Liver (tissue), 9 donors: ENCODE results near the gene PHETA2. TPM values are rescaled to one million over a fixed set of nuclear protein-coding genes. Genes with fewer than 3 reads are reported as not detected.

ENCODE experiments used
- DNase-seq: peaks from one replicate; pipeline ENCODE4 v3.0.0-alpha.2; 2017; ENCODE audit warnings: low spot score
- H3K27ac ChIP-seq, 2 donors: one replicate each; pipeline ENCODE4 v1.7.0; 2013; ENCODE audit warnings: inconsistent platforms in 2 of 2, low read length in 2 of 2, control low read depth in 1 of 2, low read depth in 1 of 2, mild to moderate bottlenecking in 1 of 2
- H3K27me3 ChIP-seq, 4 donors: one replicate each; pipeline versions ENCODE4 v1.6.1 to v1.7.0; 2013; ENCODE audit warnings: low read length in 3 of 4, inconsistent platforms in 1 of 4, mild to moderate bottlenecking in 1 of 4, moderate library complexity in 1 of 4; ENCODE audit not compliant: control insufficient read depth in 4 of 4, insufficient read depth in 4 of 4
- H3K36me3 ChIP-seq, 4 donors: one replicate each; pipeline versions ENCODE4 v1.6.1 to v1.7.0; 2013; ENCODE audit warnings: low read length in 3 of 4, mild to moderate bottlenecking in 3 of 4, low read depth in 1 of 4, moderate library complexity in 1 of 4; ENCODE audit not compliant: control insufficient read depth in 4 of 4, insufficient read depth in 3 of 4
- H3K4me1 ChIP-seq, 4 donors: one replicate each; pipeline versions ENCODE4 v1.6.1 to v1.7.0; 2013; ENCODE audit warnings: low read length in 3 of 4, mild to moderate bottlenecking in 3 of 4, moderate library complexity in 1 of 4; ENCODE audit not compliant: control insufficient read depth in 4 of 4, insufficient read depth in 4 of 4
- H3K4me3 ChIP-seq, 3 donors: one replicate each; pipeline versions ENCODE4 v1.6.1 to v1.7.0; 2013; ENCODE audit warnings: low read length in 3 of 3, control low read depth in 1 of 3, low read depth in 1 of 3, mild to moderate bottlenecking in 1 of 3
- H3K9ac ChIP-seq, 2 donors: one replicate each; pipeline ENCODE4 v1.7.0; 2013; ENCODE audit warnings: low read length in 2 of 2, mild to moderate bottlenecking in 2 of 2, moderate library complexity in 2 of 2, control low read depth in 1 of 2, low read depth in 1 of 2
- H3K9me3 ChIP-seq, 4 donors: one replicate each; pipeline versions ENCODE4 v1.6.1 to v1.7.0; 2013; ENCODE audit warnings: low read length in 3 of 4; ENCODE audit not compliant: control insufficient read depth in 4 of 4
- ATF3 ChIP-seq: IDR thresholded peaks from 2 replicates; pipeline ENCODE4 v1.6.1; 2016; ENCODE audit warnings: antibody characterized with exemption
- CTCF ChIP-seq: fragments of 150-350 bp; IDR thresholded peaks from 2 replicates; pipeline ENCODE4 v1.5.1; 2017; ENCODE audit warnings: improper control_type of control experiment, low read depth, low read length; ENCODE audit not compliant: missing input control
- EGR1 ChIP-seq, 2 donors: IDR thresholded peaks; 2 replicates each; pipeline ENCODE4 v1.6.1; 2016 to 2018; ENCODE audit warnings: antibody characterized with exemption in 2 of 2, low read depth in 2 of 2
- FOXA2 ChIP-seq: IDR thresholded peaks from 2 replicates; pipeline ENCODE4 v1.6.1; 2016; ENCODE audit warnings: antibody characterized with exemption
- HNF4A ChIP-seq, 2 donors: conservative IDR thresholded peaks; 2 replicates each; pipeline ENCODE4 v1.6.1; 2016; ENCODE audit warnings: antibody characterized with exemption in 2 of 2, mild to moderate bottlenecking in 2 of 2
- JUND ChIP-seq, 2 donors: IDR thresholded peaks; 2 replicates each; pipeline ENCODE4 v1.6.1; 2016; ENCODE audit warnings: antibody characterized with exemption in 2 of 2
- NR2F2 ChIP-seq: IDR thresholded peaks from 2 replicates; pipeline ENCODE4 v1.6.1; 2016; ENCODE audit warnings: antibody characterized with exemption
- RAD21 ChIP-seq, 2 donors: IDR thresholded peaks; 2 replicates each; pipeline ENCODE4 v1.6.1; 2016; ENCODE audit warnings: antibody characterized with exemption in 2 of 2, mild to moderate bottlenecking in 2 of 2
- REST ChIP-seq: IDR thresholded peaks from 2 replicates; pipeline ENCODE4 v1.6.1; 2016; ENCODE audit warnings: antibody characterized with exemption, mild to moderate bottlenecking
- RXRA ChIP-seq, 2 donors: IDR thresholded peaks; 2 replicates each; pipeline ENCODE4 v1.6.1; 2017 to 2018; ENCODE audit warnings: antibody characterized with exemption in 2 of 2, mild to moderate bottlenecking in 1 of 2
- SP1 ChIP-seq: IDR thresholded peaks from 2 replicates; pipeline ENCODE4 v1.6.1; 2018; ENCODE audit warnings: antibody characterized with exemption, mild to moderate bottlenecking
- TAF1 ChIP-seq: conservative IDR thresholded peaks from 2 replicates; pipeline ENCODE4 v1.6.1; 2016; ENCODE audit warnings: antibody characterized with exemption, mild to moderate bottlenecking
- YY1 ChIP-seq: IDR thresholded peaks from 2 replicates; pipeline ENCODE4 v1.6.1; 2016; ENCODE audit warnings: antibody characterized with exemption, mild to moderate bottlenecking
- WGBS: extraction: QIAGEN DNeasy Blood & Tissue Kit; methylation state at CpG from one replicate; pipeline ENCODE4 v1.1.7; 2013; 5-methylcytosine and 5-hydroxymethylcytosine counted together
- polyA plus RNA-seq, 2 donors: library from polyadenylated mRNA; stranded (reverse) in 1 of 2; unstranded in 1 of 2; fragments of 200-250 nt in 1 of 2; fragments of >200 nt in 1 of 2; fragmentation: Nextera tagmentation in 1 of 2; extraction: Ambion mirVana in 1 of 2; gene quantifications; one replicate each; pipeline versions ENCODE4 v1.2.1 to v1.2.3, GENCODE V29; 2013 to 2015
- total RNA-seq, 2 donors: library from RNA; depleted of rRNA; stranded (reverse); fragments of >200 nt; gene quantifications; one replicate each; pipeline ENCODE4 v1.2.3, GENCODE V29; 2014
- TF ChIP-seq, protein P1 (sequence below): IDR thresholded peaks from 2 replicates; pipeline ENCODE4 v1.6.1; 2016; ENCODE audit warnings: antibody characterized with exemption
- donor health status: healthy.
- donor health status: healthy.
- donor health status: healthy.
- donor health status: healthy.
- donor health status: healthy.

The PHETA2 gene
- total and polyA plus RNA-seq, 4 donors, result 0.89 to 5.1 (median 1.5) TPM

DNA sequence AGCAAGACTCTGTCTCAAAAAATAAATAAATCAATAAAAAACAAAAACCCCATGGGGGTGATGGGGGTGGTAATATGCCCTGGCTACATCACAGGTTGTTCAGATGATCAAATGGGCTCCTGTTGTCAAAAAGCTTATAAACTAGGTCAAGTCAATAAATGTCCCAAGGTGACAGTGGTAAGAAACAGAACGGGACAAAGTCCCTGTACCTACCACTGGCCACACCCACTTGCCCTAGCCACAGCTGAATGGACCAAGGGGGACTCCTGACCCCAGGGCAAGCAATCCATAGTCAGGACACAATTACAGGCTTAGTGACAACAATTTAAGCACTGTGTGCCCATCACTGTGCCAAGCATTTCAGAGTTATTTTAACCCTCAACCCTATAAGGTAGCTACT, 9.4 kb upstream of the PHETA2 start (continued):
- TF ChIP-seq YY1 (peak; percentile 58), RAD21 (IDR thresholded peaks at IDR 0.05) (peak in 1 of 2 donors; percentile 24), JUND (IDR thresholded peaks at IDR 0.05) (peak; percentile 69 to 73), ATF3 (no peak), CTCF (no peak)
- TF ChIP-seq, protein P1, sequence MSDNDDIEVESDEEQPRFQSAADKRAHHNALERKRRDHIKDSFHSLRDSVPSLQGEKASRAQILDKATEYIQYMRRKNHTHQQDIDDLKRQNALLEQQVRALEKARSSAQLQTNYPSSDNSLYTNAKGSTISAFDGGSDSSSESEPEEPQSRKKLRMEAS, result no peak

- H3K27ac ChIP-seq, result peak overlapping the region in 1 of 2 donors; percentile 66
- no peak for DNase-seq
- no peak overlapping the region for H3K4me3 ChIP-seq
- H3K36me3 ChIP-seq, result peaks cover 2 to 29% (median 10%) of the 10 kb centered on the region in 4 donors
- no peaks in the 10 kb centered on the region for H3K9me3 ChIP-seq
- WGBS, result 77% methylated on average over 13 of the region's 13 CpGs
- H3K4me1 ChIP-seq, result peaks cover 5 to 41% (median 34%) of the 10 kb centered on the region in 4 donors
- H3K27me3 ChIP-seq, result no peaks in the 10 kb centered on the region
- TF ChIP-seq FOXA2 (no peak), HNF4A (conservative IDR thresholded peaks at IDR 0.05) (peak; percentile 29 to 53), NR2F2 (no peak), SP1 (no peak), REST (no peak)
- no peak overlapping the region for H3K9ac ChIP-seq
These were observed 8.5 kb upstream of the PHETA2 start for GRCh38 chr22:42065438-42066125.

- peaks cover 5 to 46% (median 37%) of the 10 kb centered on the region in 4 donors for H3K4me1 ChIP-seq
- H3K4me3 ChIP-seq, result no peak overlapping the region
- DNase-seq, result no peak
- 97% methylated on average over 7 of the region's 7 CpGs for WGBS
- H3K9ac ChIP-seq, result no peak overlapping the region
- H3K9me3 ChIP-seq, result no peaks in the 10 kb centered on the region
- H3K27ac ChIP-seq, result no peak overlapping the region
- H3K36me3 ChIP-seq, result peaks cover 1 to 24% (median 8%) of the 10 kb centered on the region in 4 donors
- no peaks in the 10 kb centered on the region for H3K27me3 ChIP-seq
- no peak for TF ChIP-seq FOXA2
- TF ChIP-seq NR2F2, result no peak
- no peak for TF ChIP-seq TAF1
- no peak for TF ChIP-seq YY1
- TF ChIP-seq ATF3, result no peak
- TF ChIP-seq CTCF, result no peak
- TF ChIP-seq SP1, result no peak
- TF ChIP-seq HNF4A (conservative IDR thresholded peaks at IDR 0.05), result no peak
- no peak for TF ChIP-seq EGR1 (IDR thresholded peaks at IDR 0.05; ENCODE audit: low read depth in 2 of 2)
- TF ChIP-seq RAD21 (IDR thresholded peaks at IDR 0.05), result no peak
- no peak for TF ChIP-seq RXRA (IDR thresholded peaks at IDR 0.05)
- TF ChIP-seq, protein P1, result no peak
- TF ChIP-seq JUND (IDR thresholded peaks at IDR 0.05), result no peak
- TF ChIP-seq REST, result no peak
These were observed 7.8 kb upstream of the PHETA2 start for GRCh38 chr22:42066126-42066761.
